HG03565 (cell line): ENCODE measurements around the gene EPHB2.

ENCODE experiments used
- ATAC-seq: cut with Tn5 transposase; IDR thresholded peaks from one replicate; pipeline ENCODE4 v1.9.1; 2021; ENCODE audit warnings: mild to moderate bottlenecking, moderate library complexity; ENCODE audit not compliant: unreplicated experiment

Gene EPHB2

DNA sequence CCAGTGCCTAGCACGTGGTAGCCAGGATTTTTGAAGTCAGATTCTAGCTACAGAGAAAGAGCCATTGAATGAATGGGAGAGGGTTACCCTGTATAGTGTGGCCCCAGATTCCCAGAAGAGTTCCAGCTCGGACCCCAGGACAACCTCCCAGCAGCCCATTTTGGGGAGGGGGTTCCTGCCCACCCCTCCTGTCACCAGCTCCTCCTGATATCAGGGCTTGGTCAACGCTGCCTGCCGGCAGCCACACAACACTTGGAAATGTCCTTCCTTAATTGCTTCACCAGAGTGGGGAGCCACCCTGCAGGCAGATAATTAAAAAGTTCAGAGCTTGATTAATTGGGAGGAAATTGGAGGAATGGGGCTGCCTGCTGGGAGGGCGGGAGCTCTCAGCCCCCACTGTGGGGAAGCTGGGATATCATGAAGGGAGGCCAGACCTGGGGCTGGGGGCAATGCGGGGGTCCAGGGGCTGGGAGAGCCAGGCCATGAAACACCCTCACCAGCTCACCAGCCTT, 141.6 kb downstream of the EPHB2 start:
- no peak for ATAC-seq

DNA sequence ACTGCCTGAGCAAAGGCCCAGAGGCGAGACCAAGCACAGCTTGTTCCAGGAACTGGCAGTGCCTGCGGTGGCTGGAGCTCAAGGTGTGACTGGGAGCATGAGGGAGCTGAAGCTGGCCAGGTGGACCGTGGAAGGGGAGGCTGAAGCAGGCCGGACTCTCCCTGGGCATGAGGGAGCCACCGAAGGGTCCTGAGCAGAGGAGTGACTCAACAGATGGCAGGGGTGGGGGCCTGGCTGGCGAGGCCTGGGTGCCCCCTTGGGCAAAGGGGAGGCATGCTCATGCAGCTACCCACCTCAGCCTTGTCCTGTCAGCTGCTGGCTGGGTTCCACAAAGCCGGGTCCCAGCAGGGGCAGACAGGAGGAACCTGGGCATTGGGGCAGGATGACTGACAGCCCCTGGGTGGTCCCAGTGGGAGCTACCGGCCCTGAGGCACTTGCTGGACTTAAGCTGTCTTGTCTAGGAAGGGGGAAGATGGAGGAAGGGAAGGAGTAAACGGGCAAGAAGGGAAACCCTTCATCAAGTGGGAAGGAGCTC, 143.1 kb downstream of the EPHB2 start:
- ATAC-seq, result no peak

DNA sequence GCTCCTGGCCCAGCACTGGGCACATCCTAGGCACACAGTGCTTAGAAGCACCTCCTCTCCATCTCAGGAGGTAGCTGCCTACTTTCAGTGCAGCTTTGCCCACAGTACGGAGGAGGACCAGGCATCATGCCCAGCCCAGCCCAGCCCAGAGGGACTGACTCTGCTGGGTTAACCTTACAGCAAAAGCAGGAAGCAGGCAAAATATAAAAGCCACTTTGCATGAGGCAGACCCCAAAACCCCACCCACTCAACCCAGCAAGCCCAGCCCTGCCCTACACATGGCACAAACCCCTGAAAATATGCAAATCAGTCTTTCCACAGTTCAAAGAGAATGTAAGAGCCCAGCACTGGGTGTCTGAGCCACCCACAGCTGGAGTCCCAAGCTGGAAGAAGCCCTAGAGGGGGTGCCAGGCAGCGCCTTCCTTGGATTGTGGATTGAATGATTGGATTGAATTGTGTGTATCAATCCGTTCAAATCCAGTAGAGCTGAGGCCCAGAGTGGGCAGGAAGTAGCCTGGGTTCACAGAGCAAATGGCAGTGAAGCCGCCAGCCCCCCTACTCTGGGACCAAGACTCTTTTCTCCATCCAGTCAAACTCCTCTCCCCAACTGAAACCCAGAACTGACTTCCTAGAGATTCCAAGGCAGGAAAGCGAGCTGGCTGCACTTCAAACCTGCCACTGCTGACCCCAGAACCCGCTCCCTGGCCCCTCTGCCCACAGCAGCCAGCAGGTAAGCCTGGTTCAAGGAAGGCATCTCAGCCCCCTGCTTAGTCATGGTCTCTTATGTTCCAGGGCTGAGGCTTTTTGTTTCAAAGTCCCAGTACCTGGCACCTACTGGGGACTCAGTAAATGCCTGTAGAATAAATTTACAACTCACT, 144.3 kb downstream of the EPHB2 start:
- no peak for ATAC-seq

DNA sequence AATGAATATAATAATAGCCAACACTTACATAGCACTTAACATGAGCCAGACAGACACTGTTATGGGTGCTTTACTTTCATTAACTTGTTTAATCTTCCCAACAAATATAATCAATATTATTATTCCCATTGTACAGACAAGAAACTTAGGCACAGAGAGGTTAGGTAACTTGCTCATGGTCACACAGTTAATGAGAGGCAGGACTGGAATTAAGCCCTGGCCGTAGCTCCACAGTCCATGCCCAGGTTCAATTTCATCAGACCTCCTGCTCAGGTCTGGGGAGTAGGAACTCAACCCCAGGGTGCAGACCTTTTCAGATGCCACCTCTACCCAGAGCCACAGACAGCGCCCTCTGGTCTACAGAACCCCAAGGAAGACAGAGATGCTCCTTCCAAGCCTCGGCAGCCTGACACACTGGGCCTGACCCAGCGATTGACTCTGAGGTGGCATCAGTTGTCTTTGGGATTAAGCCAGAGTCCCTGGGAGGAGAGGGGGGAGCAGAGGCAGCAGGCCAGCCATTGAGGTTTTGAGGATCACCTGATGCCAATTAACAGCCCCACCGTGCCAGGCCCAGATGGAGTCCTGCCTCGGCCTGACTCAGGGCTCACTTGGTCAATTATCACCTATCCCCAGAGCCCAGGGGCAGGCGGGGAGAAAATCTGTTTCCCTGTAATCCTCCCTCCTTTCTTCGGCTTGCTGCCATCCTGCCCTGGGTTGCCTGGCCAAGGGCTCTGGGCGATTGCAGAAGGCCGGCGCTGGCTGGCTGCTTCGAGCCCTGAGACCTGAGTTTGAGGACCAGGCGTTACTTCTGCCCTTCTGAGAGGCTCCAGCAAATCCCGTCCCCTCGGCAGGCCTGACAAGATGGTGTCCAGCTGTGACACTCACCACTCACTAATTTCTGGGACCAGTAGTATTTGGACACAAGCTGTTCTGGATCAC, 145.3 kb downstream of the EPHB2 start:
- no peak for ATAC-seq

DNA sequence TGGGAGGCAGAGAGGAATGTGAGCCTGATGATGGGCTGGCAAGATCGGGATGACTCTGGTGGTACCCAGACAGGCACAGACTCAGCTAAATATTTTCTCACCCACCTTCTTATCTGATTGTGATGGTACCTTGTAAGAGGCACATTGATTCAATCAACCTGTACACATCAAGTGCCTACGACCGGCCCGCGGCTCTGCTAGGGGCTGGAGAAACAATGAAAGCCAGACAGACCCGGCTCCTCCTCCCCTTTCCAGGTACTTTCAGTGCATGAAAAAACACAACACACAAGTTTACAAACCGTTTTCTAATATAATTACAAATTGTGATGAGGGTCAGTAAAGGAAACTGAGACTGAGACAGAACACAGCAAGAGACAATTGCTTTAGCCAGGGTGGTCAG, 147.0 kb downstream of the EPHB2 start:
- no peak for ATAC-seq

DNA sequence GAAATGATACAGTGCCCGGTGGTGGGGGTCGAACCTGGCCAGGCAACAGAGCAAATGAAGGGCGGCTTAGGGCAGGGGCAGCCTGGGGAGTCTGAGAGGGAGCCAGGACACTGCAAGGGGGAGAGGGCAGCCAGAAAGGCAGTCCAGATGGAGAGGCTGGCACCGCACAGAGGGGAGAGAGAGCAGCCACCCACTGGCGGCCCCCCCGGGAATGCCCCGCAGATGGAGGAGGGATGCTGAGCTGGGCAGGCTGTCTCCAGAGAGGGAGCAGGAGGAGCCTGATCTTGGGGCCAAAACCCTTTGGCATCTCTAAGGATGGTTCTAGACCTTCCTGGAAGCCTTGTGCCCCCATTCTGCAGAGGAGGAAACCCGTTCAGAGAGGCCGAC, 149.8 kb downstream of the EPHB2 start:
- ATAC-seq, result no peak

DNA sequence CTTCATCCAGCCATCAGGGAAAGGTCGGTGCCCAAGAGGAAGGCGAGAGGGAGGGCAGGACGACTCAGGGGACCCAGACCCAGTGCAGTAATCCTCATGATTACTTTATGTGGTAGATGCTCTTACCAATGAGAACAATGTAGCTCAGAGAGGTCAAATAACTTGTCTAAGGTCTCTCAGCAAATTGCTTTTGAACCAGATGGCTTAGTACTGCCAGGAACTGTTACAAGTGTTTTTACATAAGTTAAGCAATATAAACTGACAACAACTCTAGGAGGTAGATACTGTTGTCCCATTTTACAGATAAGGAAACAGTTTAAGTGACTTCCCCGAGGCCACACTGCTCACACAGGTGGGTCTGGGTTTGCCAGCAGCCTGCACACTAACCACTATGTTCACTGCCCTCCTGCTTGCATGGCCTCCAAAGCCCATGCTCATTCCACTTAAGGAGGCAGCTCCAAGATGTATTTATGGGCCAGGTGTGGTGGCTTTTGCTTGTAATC, 150.3 kb downstream of the EPHB2 start:
- no peak for ATAC-seq

DNA sequence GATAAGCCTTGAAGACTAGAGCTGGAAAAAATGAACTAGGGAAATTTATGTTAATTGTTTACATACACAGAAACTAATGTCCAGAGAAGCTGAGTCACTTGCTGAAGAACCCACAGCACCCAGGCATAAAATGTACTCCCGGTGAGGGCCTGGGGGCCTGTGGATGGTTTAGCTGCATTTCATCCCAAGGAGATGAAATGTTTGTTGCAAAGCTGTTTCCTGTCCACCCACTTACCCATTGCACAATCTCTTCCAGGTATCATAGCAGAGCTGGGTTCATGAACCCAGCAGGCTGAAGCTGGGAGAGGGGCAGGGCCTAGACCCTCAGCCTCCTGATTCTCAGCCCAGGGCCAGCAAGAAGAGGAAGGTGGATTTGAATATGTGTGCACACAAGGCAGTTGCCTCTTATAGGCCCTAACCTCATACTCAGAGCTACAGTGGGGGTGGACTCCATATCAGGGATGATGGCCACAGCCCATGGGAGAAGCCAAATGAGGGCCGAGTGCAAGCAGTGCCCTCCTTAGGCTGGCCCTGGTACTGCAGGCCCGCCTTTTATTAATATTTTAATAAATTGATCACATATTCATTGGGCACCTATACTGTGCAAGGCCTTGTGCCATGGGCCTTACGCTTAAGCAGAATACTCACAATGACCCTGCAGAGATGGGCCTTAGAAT, 151.3 kb downstream of the EPHB2 start:
- ATAC-seq, result no peak

DNA sequence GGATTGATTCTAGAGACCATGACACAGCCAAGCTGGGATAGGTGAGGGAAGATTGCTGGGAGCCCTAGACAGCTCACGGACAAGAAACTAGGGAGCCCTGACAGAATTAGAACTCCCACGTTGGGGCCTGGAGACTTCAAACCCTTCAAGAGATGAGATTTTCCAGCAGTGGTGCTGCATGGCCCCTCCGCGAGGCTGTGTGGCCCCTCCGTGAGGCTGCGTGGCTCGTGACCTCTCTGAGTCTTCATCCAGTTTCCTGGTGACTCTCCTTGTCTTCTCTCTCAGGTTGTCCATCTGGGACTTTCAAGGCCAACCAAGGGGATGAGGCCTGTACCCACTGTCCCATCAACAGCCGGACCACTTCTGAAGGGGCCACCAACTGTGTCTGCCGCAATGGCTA, 152.1 kb downstream of the EPHB2 start:
- no peak for ATAC-seq

DNA sequence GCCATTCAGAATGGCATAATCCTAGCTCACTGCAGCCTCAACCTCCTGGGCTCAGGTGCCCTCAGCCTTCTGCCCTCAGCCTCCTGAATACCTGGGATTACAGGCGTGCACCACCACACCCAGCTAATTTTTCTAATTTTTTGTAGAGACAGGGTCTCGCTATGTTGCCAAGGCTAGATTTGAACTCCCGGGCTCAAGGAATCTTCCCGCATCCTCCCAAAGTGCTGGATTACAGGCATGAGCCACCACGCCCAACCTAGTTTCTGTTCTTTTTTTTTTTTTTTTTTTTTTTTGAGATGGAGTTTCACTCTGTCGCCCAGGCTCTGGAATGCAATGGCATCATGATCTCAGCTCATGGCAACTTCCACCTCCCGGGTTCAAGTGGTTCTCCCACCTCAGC, 153.1 kb downstream of the EPHB2 start:
- no peak for ATAC-seq

DNA sequence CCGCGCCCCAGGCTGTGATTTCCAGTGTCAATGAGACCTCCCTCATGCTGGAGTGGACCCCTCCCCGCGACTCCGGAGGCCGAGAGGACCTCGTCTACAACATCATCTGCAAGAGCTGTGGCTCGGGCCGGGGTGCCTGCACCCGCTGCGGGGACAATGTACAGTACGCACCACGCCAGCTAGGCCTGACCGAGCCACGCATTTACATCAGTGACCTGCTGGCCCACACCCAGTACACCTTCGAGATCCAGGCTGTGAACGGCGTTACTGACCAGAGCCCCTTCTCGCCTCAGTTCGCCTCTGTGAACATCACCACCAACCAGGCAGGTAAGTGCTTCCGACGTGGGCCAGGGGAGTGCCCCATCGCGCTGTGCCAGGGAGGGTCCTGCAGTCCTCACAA, 154.2 kb downstream of the EPHB2 start:
- ATAC-seq, result no peak

DNA sequence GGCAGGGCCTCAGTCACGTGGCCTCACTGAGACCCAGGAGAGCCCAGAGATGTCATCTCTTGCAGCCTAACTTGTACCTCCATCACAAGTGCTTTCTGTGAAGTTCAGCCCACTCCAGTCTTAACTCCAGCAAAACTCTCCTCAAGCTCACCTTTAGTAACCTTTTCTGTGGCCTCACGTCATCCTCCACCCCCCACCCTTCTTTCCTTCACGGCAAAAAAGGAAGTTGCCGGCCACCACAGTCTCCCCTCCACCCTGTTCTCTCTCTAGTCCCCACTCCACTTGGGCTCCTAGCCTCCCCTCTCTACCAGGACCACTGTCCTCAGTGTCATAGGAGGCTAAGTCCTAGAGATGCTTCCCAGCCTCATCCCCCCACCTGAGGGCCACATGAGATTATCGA, 155.1 kb downstream of the EPHB2 start:
- ATAC-seq, result no peak

DNA sequence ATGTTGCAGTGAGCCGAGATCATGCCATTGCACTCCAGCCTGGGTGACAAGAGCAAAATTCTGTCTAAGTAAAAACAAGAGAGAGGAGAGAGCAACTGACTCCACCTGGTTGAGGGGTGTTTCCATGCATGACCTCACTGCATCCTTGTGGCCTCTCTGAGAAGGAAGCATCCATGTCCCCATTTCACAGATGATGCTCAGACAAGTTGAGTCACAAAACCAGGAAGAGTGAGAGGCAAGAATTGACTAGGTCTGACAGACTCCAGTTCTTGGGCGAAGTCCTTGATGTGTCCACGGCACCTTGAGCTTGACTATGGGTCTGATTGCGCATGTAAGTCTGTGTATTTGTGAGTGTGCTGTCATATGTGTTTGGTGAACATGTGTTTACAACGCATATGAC, 156.2 kb downstream of the EPHB2 start:
- ATAC-seq, result no peak

DNA sequence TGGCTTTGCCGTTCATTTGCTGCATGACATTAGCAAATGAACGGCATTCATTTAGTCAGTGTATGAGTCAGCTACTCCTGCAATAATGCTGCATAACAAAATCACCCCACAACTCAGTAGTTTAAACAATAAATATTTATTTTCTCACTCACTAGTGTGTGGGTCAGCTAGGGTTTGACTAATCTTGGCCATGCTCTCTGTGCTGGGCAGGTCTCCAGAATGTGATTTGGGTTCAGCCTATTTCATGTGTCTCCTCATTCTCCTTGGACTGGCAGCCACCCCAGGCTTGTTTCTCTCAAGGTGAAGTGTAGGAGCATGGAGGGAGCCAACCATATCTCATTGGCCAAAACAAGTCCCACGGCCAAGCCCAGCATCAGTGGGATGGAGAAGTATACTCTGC, 157.7 kb downstream of the EPHB2 start:
- no peak for ATAC-seq

DNA sequence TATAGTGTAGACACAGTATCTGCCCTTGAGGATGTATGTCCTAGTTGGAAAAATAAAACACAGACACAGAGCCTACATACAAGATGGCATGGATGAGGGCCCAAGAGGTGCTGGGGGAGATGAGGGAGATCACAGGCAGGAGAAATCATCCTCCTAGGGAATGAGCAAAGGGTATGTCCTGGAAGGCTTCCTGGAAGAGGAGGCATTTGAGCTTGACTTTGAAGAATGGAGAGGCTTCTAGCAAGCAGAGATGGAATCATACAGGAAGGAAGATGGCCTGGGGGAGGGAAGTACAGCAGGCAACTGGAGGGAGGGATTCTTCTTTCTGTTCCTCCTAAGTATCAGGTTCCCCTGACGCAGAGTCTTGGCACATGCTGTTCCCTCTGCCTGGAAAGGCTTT, 158.7 kb downstream of the EPHB2 start:
- ATAC-seq, result no peak

DNA sequence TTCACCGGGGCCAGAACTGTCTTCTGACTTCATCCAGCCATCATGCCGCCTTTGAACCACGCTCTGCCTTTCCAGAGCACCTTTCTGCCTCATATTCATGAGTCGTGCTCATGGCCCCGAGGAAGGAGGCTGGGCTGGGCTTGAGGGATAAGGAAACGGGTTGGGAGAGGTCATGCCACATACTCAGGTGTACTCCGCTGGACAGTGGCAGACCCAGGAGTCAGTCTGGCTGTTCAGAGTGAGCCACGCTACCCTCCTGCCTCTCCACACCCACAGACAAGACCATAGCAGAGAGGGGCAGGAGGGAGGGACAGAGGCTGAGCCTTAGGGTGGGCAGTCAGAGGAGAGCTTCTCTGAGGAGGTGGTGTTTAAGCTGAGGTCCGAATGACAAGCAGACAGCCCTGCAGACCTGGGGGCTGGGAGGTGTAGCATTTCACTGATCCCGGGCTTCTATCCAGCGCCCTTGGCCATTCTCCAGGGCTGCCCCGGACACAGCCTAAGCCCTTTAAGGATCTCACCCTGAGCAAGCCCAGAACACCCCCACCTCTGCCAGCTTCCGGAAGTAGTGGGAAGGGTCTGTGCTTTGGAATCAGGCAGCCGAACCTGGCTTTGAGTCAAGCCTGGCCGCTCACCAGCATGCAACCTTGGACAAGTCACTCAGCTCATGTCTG, 159.7 kb downstream of the EPHB2 start:
- ATAC-seq, result no peak

DNA sequence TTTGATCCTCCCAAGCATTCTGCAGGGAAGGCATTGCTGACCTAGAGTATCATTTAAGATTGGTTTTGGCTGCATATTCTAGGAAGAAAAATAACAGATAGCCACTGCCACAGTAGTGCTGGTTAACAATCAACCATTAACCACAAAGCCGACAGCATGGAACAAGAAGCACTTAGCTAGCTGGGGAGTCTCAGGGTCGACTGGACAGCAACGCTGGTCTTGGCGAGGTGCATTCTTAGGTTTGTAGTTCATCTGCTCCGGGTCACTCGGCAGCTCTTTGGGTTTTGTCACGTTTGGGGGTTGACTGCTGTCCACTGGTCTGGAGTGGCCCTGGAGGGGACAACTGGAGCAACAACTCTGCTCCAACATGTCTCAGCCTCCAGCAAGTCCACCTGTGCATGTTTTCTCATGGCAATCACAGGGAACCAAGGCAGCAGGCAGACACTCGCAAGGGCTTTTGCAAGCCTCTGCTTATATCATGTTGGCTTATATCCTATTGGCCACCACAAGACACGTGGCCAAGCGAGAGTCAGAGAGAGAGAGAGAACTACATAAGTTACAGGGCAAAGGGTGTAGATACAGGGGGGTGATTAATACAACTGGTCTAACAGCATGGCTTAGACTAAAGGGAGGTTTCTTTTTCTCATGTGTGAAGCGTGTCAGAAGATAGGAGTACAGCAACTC, 162.5 kb downstream of the EPHB2 start:
- ATAC-seq, result no peak

DNA sequence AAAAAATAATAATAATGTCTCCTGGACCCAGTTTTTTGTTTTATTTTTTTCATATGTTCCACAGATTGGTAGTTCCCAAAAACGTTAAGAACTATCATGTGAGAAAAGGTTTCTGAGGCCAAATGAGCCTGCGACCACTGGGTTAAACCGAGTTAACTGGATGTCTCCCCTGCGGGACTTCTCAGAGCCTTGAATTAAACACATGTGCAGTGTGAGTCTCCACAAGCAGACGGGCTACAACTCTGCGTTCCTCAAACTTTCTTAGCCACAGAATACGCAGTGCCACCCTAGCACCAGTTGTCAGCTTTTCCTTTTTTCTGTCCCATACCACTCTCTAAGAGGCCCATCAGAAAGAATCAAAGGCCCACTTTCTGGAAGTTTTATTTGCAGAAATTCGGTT, 164.1 kb downstream of the EPHB2 start:
- no peak for ATAC-seq

DNA sequence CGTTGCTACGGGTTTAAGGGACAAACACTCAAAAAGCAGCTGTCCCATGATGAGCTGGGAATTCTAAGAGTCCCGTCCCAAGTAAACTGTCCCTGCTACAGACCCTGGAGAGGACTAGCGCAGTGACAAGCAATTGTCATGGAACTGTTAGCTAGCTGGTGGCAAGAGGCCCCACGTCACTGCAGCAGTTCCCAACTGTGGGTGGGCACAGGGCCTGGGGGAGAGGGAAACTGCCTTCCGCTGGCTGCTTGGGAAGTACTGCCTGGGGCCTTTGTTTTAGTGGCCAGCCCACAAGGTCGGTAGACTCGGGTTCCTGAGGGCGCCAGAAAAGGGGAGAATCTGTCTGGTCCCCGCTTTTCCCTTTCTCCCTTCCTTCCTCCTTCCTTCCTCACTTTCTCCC, 164.6 kb downstream of the EPHB2 start:
- ATAC-seq, result no peak

DNA sequence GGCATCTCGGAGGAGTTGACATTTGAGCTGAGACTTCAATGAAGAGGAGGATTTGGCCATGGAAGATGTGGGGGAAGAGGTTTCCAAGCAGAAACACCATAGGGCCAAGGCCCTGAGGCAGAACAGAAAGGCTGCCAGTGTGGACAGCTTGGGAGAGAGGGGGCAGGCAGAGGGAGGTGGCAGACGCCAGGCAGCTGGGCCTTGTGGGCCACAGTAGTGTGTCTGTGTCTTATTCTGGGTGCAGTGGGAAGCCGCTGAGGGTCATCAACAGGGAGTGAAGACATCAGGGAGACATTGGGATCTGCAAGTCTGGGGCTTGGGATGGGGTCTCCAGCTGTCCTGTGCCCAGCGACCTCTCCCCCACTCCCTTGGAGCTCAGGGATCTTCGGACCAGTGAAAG, 165.2 kb downstream of the EPHB2 start:
- no peak for ATAC-seq
